PC-9 (cell line): Measurements from ENCODE around the gene STARD10. TPM values are rescaled to one million over a fixed set of nuclear protein-coding genes. Genes with fewer than 3 reads are reported as not detected.

Experiments used
- BruUV-seq: library from RNA; stranded (reverse); fragments of 400-500 nt; replicated peaks from 2 replicates; lab custom pipeline; 2021; lab: Mats Ljungman, UMichigan
- CTCF ChIA-PET: fragments of 300-600 bp; sonication (Branson Sonifier 250); formaldehyde crosslinking; loops from one replicate; lab custom pipeline; 2022; ENCODE audit warnings: antibody characterized with exemption; lab: Charles Lee
- POLR2A ChIA-PET: fragments of 300-600 bp; sonication (Branson Sonifier 250); formaldehyde crosslinking; loops from one replicate; lab custom pipeline; 2022; ENCODE audit warnings: antibody characterized with exemption; ENCODE audit not compliant: unreplicated experiment; lab: Charles Lee
- DNase-seq, 2 experiments: peaks; one replicate each; pipeline versions ENCODE4 v3.0.0 to v3.0.0-alpha.2; 2015 to 2022; ENCODE audit warnings: mixed read lengths in 1 of 2
- H2AFZ ChIP-seq: fragments of 200-600 bp; sonication (generic); 2 replicates; pipeline ENCODE4 v1.8.1; 2017; ENCODE audit warnings: antibody characterized with exemption
- H3F3A ChIP-seq: fragments of 200-600 bp; sonication (generic); 2 replicates; pipeline ENCODE4 v1.8.1; 2017; ENCODE audit warnings: antibody characterized with exemption, mild to moderate bottlenecking, low read depth; ENCODE audit not compliant: insufficient read depth
- H3K27ac ChIP-seq: fragments of 200-600 bp; sonication (generic); 2 replicates; pipeline ENCODE4 v1.6.1; 2016; ENCODE audit warnings: mixed run types
- H3K27me3 ChIP-seq: fragments of 200-600 bp; sonication (generic); 2 replicates; pipeline ENCODE4 v1.6.1; 2016; ENCODE audit warnings: low read depth, mixed run types; ENCODE audit not compliant: insufficient read depth
- H3K36me3 ChIP-seq: fragments of 200-600 bp; sonication (generic); 2 replicates; pipeline ENCODE4 v1.6.1; 2016; ENCODE audit warnings: low read depth, mixed run types
- H3K4me1 ChIP-seq: fragments of 200-600 bp; sonication (generic); replicated peaks from 2 replicates; pipeline ENCODE4 v1.6.1; 2016; ENCODE audit warnings: mixed run types; ENCODE audit not compliant: insufficient read depth
- H3K4me2 ChIP-seq: fragments of 200-600 bp; sonication (generic); 2 replicates; pipeline ENCODE4 v1.6.1; 2017; ENCODE audit warnings: mixed run types
- H3K4me3 ChIP-seq: fragments of 200-600 bp; sonication (generic); 2 replicates; pipeline ENCODE4 v1.6.1; 2016; ENCODE audit warnings: mixed run types
- H3K79me2 ChIP-seq: fragments of 200-600 bp; sonication (generic); 2 replicates; pipeline ENCODE4 v1.6.1; 2017; ENCODE audit warnings: low read depth, mixed run types
- H3K9me2 ChIP-seq: fragments of 200-600 bp; sonication (generic); 2 replicates; pipeline ENCODE4 v1.8.1; 2017; ENCODE audit warnings: mild to moderate bottlenecking; ENCODE audit not compliant: insufficient read depth
- H3K9me3 ChIP-seq: fragments of 200-600 bp; sonication (generic); 2 replicates; pipeline ENCODE4 v1.8.1; 2016; ENCODE audit warnings: low read depth; ENCODE audit not compliant: insufficient read depth
- H4K20me1 ChIP-seq: fragments of 200-600 bp; sonication (generic); 2 replicates; pipeline ENCODE4 v1.8.1; 2017; ENCODE audit not compliant: insufficient read depth
- CTCF ChIP-seq: fragments of 200-600 bp; sonication (generic); conservative IDR thresholded peaks from 2 replicates; pipeline ENCODE4 v1.6.1; 2017; ENCODE audit warnings: mixed run types, antibody characterized with exemption, mild to moderate bottlenecking, moderate library complexity
- EZH2 ChIP-seq: fragments of 200-600 bp; sonication (generic); IDR thresholded peaks from 2 replicates; pipeline ENCODE4 v1.8.0; 2017; ENCODE audit warnings: antibody characterized with exemption, low read depth
- intact Hi-C: fragments of 100-400 bp; cut with micrococcal nuclease; formaldehyde crosslinking; loops from one replicate; pipeline ENCODE4 v1.10.0; 2022; ENCODE audit not compliant: unreplicated experiment
- total RNA-seq: library from RNA; stranded (reverse); gene quantifications from 2 replicates; pipeline ENCODE4 v1.2.3, GENCODE V29; 2021

Gene STARD10
- total RNA-seq, 1 experiment from 2014 or later, result 145 TPM

- Histone ChIP-seq H3F3A (peaks cover 22% of the 10 kb centered on the region; the same call in 1 of the 2 replicates), H3K9me2 (no peaks in the 10 kb centered on the region), H3K27me3 (no peaks in the 10 kb centered on the region), H4K20me1 (peaks cover 18% of the 10 kb centered on the region; the same call in 1 of the 2 replicates), H3K4me3 (no peak overlapping the region), H3K27ac (no peak overlapping the region), H3K4me2 (no peak overlapping the region), H3K36me3 (peaks cover 9% of the 10 kb centered on the region; the same call in 1 of the 2 replicates), H3K79me2 (peaks cover 70% of the 10 kb centered on the region), H2AFZ (no peak overlapping the region), H3K4me1 (peaks cover 42% of the 10 kb centered on the region), H3K9me3 (no peaks in the 10 kb centered on the region)
- BruUV-seq, result no TSS peak
- CTCF ChIA-PET, result no interaction called here
- intact Hi-C loops, result no loop called here
- TF ChIP-seq EZH2, result no peak
- TF ChIP-seq CTCF, result no peak
- no peak for DNase-seq
- POLR2A ChIA-PET, result interaction anchor here (0.6 kb wide), 1 partner anchor 46 kb away, joined by 15 read pairs; no protein-coding TSS in a partner anchor
Measured at GRCh38 chr11:72775288-72776110, 18.3 kb downstream of the STARD10 start.

- 0 out of 2 replicates have a peak, but pooled peaks cover 9% of the 10 kb centered on the region for H3K36me3 ChIP-seq
- H3K27me3 ChIP-seq, result no peaks in the 10 kb centered on the region
- peaks cover 16% of the 10 kb centered on the region; the same call in 1 of the 2 replicates for H3F3A ChIP-seq
- H3K79me2 ChIP-seq, result peaks cover 60% of the 10 kb centered on the region
- POLR2A ChIA-PET, result no interaction called here
- H3K4me1 ChIP-seq, result peaks cover 32% of the 10 kb centered on the region
- H3K27ac ChIP-seq, result no peak overlapping the region
- no peaks in the 10 kb centered on the region for H3K9me2 ChIP-seq
- no peak overlapping the region for H3K4me3 ChIP-seq
- DNase-seq, result no peak
- H3K4me2 ChIP-seq, result no peak overlapping the region
- H2AFZ ChIP-seq, result no peak overlapping the region
- H3K9me3 ChIP-seq, result no peaks in the 10 kb centered on the region
- intact Hi-C loops, result no loop called here
- no TSS peak for BruUV-seq
- H4K20me1 ChIP-seq, result peaks cover 18% of the 10 kb centered on the region; the same call in 1 of the 2 replicates
- CTCF ChIA-PET, result interaction anchor here (0.6 kb wide), 1 partner anchor 49 kb away, joined by 4 read pairs; no protein-coding TSS in a partner anchor
- TF ChIP-seq CTCF (no peak), EZH2 (no peak)
Measured at GRCh38 chr11:72774499-72774898, 19.3 kb downstream of the STARD10 start.

GRCh38 chr11:72773696-72774095 is 20.2 kb downstream of the STARD10 start:
- POLR2A ChIA-PET, result no interaction called here
- intact Hi-C loops, result no loop called here
- H3K4me3 ChIP-seq, result no peak overlapping the region
- TF ChIP-seq EZH2 (no peak), CTCF (no peak)
- H4K20me1 ChIP-seq, result peaks cover 22% of the 10 kb centered on the region; the same call in 1 of the 2 replicates
- H3K4me2 ChIP-seq, result no peak overlapping the region
- peaks cover 52% of the 10 kb centered on the region for H3K79me2 ChIP-seq
- no peaks in the 10 kb centered on the region for H3K27me3 ChIP-seq
- peaks cover 11% of the 10 kb centered on the region; the same call in 1 of the 2 replicates for H3F3A ChIP-seq
- no peaks in the 10 kb centered on the region for H3K9me2 ChIP-seq
- H3K27ac ChIP-seq, result no peak overlapping the region
- H2AFZ ChIP-seq, result no peak overlapping the region
- no TSS peak for BruUV-seq
- H3K36me3 ChIP-seq, result 0 out of 2 replicates have a peak, but pooled peaks cover under 1% of the 10 kb centered on the region
- CTCF ChIA-PET, result interaction anchor here (0.6 kb wide), 1 partner anchor 34 kb away, joined by 11 read pairs; no protein-coding TSS in a partner anchor
- peaks cover 24% of the 10 kb centered on the region for H3K4me1 ChIP-seq
- H3K9me3 ChIP-seq, result no peaks in the 10 kb centered on the region
- no peak for DNase-seq
